Fibroblast of the aortic adventitia (primary cell): ENCODE results near the gene JAKMIP2. TPM values are rescaled to one million over a fixed set of nuclear protein-coding genes. Genes with fewer than 3 reads are reported as not detected.
"Not testable (repeated sequence)": the region's sequence is repeated elsewhere in the genome, so short reads cannot be mapped to it uniquely, and the experiment has no call there.

Experiments
- DNase-seq: peaks from one replicate; pipeline ENCODE4 v3.0.0-alpha.2; 2010; ENCODE audit warnings: low read depth
- H3K4me3 ChIP-seq: 2 replicates; pipeline ENCODE4 v1.5.1; 2011; ENCODE audit warnings: low read depth, mild to moderate bottlenecking, control low read depth, low read length, moderate library complexity
- CTCF ChIP-seq: IDR thresholded peaks from 2 replicates; pipeline ENCODE4 v1.5.1; 2011; ENCODE audit warnings: mild to moderate bottlenecking, low read length, control low read depth, inconsistent platforms; ENCODE audit not compliant: insufficient read depth
- total RNA-seq: library from RNA; depleted of rRNA; stranded (reverse); fragments of >200 nt; gene quantifications from 2 replicates; pipeline ENCODE4 v1.2.3, GENCODE V29; 2012; ENCODE audit warnings: low replicate concordance

JAKMIP2 gene
- total RNA-seq, 1 donor: 1.4 TPM

GRCh38 chr5:147727200-147727599 lies 55.3 kb downstream of the JAKMIP2 start:
- no peak overlapping the region for H3K4me3 ChIP-seq
- TF ChIP-seq CTCF: no peak
- no peak for DNase-seq

GRCh38 chr5:147721191-147721960 lies 61.2 kb downstream of the JAKMIP2 start:
- not testable (repeated sequence) for DNase-seq

GRCh38 chr5:147713550-147714295 lies 68.8 kb downstream of the JAKMIP2 start:
- TF ChIP-seq CTCF: no peak
- DNase-seq: no peak
- no peak overlapping the region for H3K4me3 ChIP-seq

More at GRCh38 chr5:147721191-147721960, 61.2 kb downstream of the JAKMIP2 start:
- not testable (repeated sequence) for H3K4me3 ChIP-seq

- TF ChIP-seq CTCF: no peak
- no peak overlapping the region for H3K4me3 ChIP-seq
- no peak for DNase-seq
Measured at GRCh38 chr5:147712598-147712997, 69.9 kb downstream of the JAKMIP2 start.

- no peak for DNase-seq
- H3K4me3 ChIP-seq: no peak overlapping the region
- TF ChIP-seq CTCF: no peak
Measured at GRCh38 chr5:147712019-147712418, 70.5 kb downstream of the JAKMIP2 start.

GRCh38 chr5:147711019-147711418 lies 71.5 kb downstream of the JAKMIP2 start:
- no peak for DNase-seq
- H3K4me3 ChIP-seq: no peak overlapping the region
- TF ChIP-seq CTCF: no peak

- H3K4me3 ChIP-seq: no peak overlapping the region
- TF ChIP-seq CTCF: no peak
- DNase-seq: no peak
Measured at GRCh38 chr5:147708708-147709107, 73.8 kb downstream of the JAKMIP2 start.
